Astrocyte (in vitro differentiated cells and primary cell): Measurements from ENCODE around the gene NME4. TPM values are rescaled to one million over a fixed set of nuclear protein-coding genes. Genes with fewer than 3 reads are reported as not detected.

Experiments used
- DNase-seq: peaks from one replicate; pipeline ENCODE4 v3.0.0-alpha.2; 2010; ENCODE audit warnings: low read depth
- FAIRE-seq: peaks from 2 replicates; lab custom pipeline; 2011; peaks lifted over from hg19 to GRCh38; lab: Jason Lieb, UNC
- H2AFZ ChIP-seq: 2 replicates; pipeline ENCODE4 v1.6.0; 2012; ENCODE audit warnings: low read depth, low read length, inconsistent platforms
- H3K27ac ChIP-seq: 2 replicates; pipeline ENCODE4 v1.5.1; 2011; ENCODE audit warnings: low read depth, low read length, inconsistent platforms
- H3K27me3 ChIP-seq: 2 replicates; pipeline ENCODE4 v1.6.0; 2011; ENCODE audit warnings: low read length, inconsistent platforms; ENCODE audit not compliant: insufficient read depth
- H3K36me3 ChIP-seq: 2 replicates; pipeline ENCODE4 v1.5.1; 2011; ENCODE audit warnings: low read length, inconsistent platforms; ENCODE audit not compliant: insufficient read depth
- H3K4me1 ChIP-seq: 2 replicates; pipeline ENCODE4 v1.5.1; 2011; ENCODE audit warnings: low read length, inconsistent platforms; ENCODE audit not compliant: insufficient read depth
- H3K4me2 ChIP-seq: 2 replicates; pipeline ENCODE4 v1.6.0; 2012; ENCODE audit warnings: low read length, inconsistent platforms
- H3K4me3 ChIP-seq: 2 replicates; pipeline ENCODE4 v1.5.1; 2011; ENCODE audit warnings: low read depth, mild to moderate bottlenecking, low read length, inconsistent platforms; ENCODE audit not compliant: insufficient read depth
- H3K79me2 ChIP-seq: 2 replicates; pipeline ENCODE4 v1.6.0; 2012; ENCODE audit warnings: mild to moderate bottlenecking, low read length, inconsistent platforms; ENCODE audit not compliant: insufficient read depth
- H3K9ac ChIP-seq: 2 replicates; pipeline ENCODE4 v1.6.0; 2012; ENCODE audit warnings: mild to moderate bottlenecking, low read length, inconsistent platforms
- H3K9me3 ChIP-seq: 2 replicates; pipeline ENCODE4 v1.5.1; 2012; ENCODE audit warnings: low read depth, mild to moderate bottlenecking, low read length, inconsistent platforms; ENCODE audit not compliant: insufficient read depth
- H4K20me1 ChIP-seq: 2 replicates; pipeline ENCODE4 v1.6.0; 2012; ENCODE audit warnings: low read length, inconsistent platforms; ENCODE audit not compliant: insufficient read depth
- H3K27ac Mint-ChIP-seq: one replicate; pipeline ENCODE4 v1.8.0; 2021; ENCODE audit warnings: mild to moderate bottlenecking, mixed read lengths; ENCODE audit not compliant: unreplicated experiment
- H3K27me3 Mint-ChIP-seq: one replicate; pipeline ENCODE4 v1.8.0; 2021; ENCODE audit warnings: low read depth, mixed read lengths; ENCODE audit not compliant: unreplicated experiment
- H3K36me3 Mint-ChIP-seq: one replicate; pipeline ENCODE4 v1.8.0; 2021; ENCODE audit warnings: low read depth, mixed read lengths; ENCODE audit not compliant: unreplicated experiment
- H3K4me1 Mint-ChIP-seq: one replicate; pipeline ENCODE4 v1.8.0; 2021; ENCODE audit warnings: low read depth, mixed read lengths; ENCODE audit not compliant: unreplicated experiment
- H3K4me3 Mint-ChIP-seq: one replicate; pipeline ENCODE4 v1.8.0; 2021; ENCODE audit warnings: mild to moderate bottlenecking, moderate library complexity, mixed read lengths; ENCODE audit not compliant: unreplicated experiment
- H3K9me3 Mint-ChIP-seq: one replicate; pipeline ENCODE4 v1.8.0; 2021; ENCODE audit warnings: mild to moderate bottlenecking, mixed read lengths; ENCODE audit not compliant: unreplicated experiment
- CTCF ChIP-seq: IDR thresholded peaks from 2 replicates; pipeline ENCODE4 v1.5.1; 2011; ENCODE audit warnings: low read depth, mild to moderate bottlenecking, inconsistent platforms, low read length, moderate library complexity; ENCODE audit not compliant: insufficient read depth
- EZH2 ChIP-seq: IDR thresholded peaks from 2 replicates; pipeline ENCODE4 v1.6.1; 2012; ENCODE audit warnings: mild to moderate bottlenecking, low read length, inconsistent platforms; ENCODE audit not compliant: insufficient read depth
- total RNA-seq: library from RNA; stranded (reverse); gene quantifications from 2 replicates; pipeline ENCODE4 v1.2.1, GENCODE V29; 2021

NME4 gene
- total RNA-seq, 1 donor from 2014 or later = 268 TPM

DNA sequence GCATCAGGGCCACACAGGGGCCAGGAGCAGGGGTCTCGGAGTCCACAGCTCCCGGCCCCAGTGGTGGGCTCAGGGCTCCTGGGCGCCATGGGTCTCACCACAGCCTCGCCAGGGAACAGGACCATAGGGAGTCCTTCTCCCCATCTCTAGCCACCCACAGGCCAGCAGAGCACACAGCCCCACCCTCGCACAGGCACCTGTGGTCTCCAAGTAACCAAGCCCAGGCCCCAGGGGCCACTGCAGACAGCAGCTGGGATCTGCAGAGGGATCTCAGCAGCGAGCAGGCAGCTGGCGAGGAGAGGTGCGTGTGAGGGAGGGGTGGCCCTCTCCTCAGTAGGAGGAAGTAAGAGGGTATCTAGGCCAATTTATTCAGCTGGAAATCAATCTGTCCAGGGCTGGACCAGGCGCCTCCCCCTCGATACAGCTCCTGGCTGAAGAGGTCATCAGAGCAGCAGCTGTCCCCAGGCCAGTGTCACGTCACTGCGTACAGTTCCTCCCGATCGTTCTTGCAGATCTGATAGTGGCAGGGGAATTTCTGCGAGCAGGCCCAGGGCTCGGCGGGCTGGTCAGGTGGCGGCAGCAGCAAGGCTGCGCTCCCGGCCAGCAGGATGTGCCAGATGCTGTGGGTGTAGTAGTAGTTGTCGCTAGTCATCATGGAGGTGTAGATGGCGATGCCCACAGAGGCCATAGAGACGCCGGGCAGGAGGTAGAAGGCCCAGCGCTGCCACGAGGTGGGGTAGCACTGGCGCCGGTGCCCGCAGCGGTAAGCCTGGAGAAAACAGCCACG lies 25.3 kb upstream of the NME4 start:
- FAIRE-seq = no peak
- Histone ChIP-seq H3K4me1 (peaks cover 8% of the 10 kb centered on the region), H3K9me3 (no peaks in the 10 kb centered on the region), H3K27ac (no peak overlapping the region), H2AFZ (no peak overlapping the region), H3K4me2 (no peak overlapping the region), H3K9ac (no peak overlapping the region), H3K79me2 (no peaks in the 10 kb centered on the region), H3K36me3 (no peaks in the 10 kb centered on the region), H4K20me1 (peaks cover 11% of the 10 kb centered on the region), H3K27me3 (no peaks in the 10 kb centered on the region), H3K4me3 (no peak overlapping the region)
- H3K4me1 Mint-ChIP-seq = peaks cover 9% of the 10 kb centered on the region
- no peaks in the 10 kb centered on the region for H3K9me3 Mint-ChIP-seq
- DNase-seq = no peak
- no peak overlapping the region for H3K4me3 Mint-ChIP-seq
- TF ChIP-seq EZH2 (no peak), CTCF (no peak)
- H3K36me3 Mint-ChIP-seq = peaks cover 2% of the 10 kb centered on the region
- H3K27ac Mint-ChIP-seq = no peak overlapping the region
- H3K27me3 Mint-ChIP-seq = no peaks in the 10 kb centered on the region

DNA sequence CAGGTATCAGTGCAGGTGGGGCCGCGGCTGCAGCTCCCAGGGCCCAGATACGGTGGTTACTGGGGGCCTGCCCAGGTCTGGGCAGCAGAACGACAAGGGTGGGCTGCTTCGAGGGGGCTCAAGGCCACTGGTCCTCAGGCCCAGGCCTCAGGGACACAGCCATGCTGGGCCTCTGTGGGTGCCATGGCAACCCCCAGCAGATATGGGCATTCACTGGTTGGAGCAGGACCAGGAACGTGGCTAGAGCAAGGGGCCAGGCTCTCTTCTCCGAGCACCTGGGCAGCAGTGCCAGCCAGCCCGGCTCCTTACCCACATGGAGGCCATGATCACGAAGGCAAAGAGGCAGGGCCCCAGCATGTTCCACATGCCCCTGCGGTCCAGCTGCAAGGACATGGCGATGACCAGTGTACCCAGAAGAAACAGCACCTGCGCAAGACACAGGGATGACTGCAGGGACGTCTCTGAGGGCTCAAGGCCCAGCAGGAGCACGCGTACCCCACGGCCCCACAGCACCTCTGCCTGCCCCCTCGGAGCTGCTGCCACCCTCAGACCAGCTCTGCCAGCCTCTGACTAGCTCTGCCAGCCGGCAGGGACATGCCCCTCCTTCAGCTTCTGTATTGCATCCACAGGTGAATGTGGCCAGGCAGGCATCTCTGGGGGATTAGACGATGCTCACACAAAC lies 24.6 kb upstream of the NME4 start:
- Histone ChIP-seq H3K9me3 (no peaks in the 10 kb centered on the region), H4K20me1 (peaks cover 11% of the 10 kb centered on the region), H3K4me1 (peaks cover 8% of the 10 kb centered on the region), H3K4me3 (no peak overlapping the region), H3K27ac (no peak overlapping the region), H3K4me2 (no peak overlapping the region), H3K36me3 (no peaks in the 10 kb centered on the region), H3K9ac (no peak overlapping the region), H3K79me2 (no peaks in the 10 kb centered on the region), H2AFZ (no peak overlapping the region), H3K27me3 (no peaks in the 10 kb centered on the region)
- no peak for TF ChIP-seq CTCF
- no peak overlapping the region for H3K4me3 Mint-ChIP-seq
- no peaks in the 10 kb centered on the region for H3K27me3 Mint-ChIP-seq
- H3K4me1 Mint-ChIP-seq = peaks cover 9% of the 10 kb centered on the region
- no peak for DNase-seq
- no peak for FAIRE-seq
- peaks cover 2% of the 10 kb centered on the region for H3K36me3 Mint-ChIP-seq
- H3K9me3 Mint-ChIP-seq = no peaks in the 10 kb centered on the region
- H3K27ac Mint-ChIP-seq = no peak overlapping the region
